ENCODE results near the gene SMIM10L1. TPM values are rescaled to one million over a fixed set of nuclear protein-coding genes. Genes with fewer than 3 reads are reported as not detected.

Gene SMIM10L1
- polyA plus RNA-seq, 1 experiment, result 3.2 TPM

DNA sequence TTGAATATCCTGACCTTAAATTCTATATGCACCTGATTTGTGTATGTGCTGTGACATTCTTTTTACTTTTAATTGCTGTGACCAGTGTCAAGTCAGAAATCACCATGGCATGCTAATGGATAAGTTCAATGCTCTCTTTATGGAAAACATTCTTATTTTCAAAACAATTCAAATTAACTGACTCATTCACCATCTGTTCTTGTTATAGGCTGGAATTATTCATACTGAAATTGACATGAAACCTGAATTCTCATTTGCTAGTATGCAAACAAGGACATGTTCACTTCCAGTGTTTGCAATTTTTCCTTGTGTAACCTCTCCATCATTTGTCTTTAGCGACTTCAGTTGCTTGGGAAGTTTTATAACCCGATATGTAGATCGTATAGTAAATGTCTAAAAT, 36.7 kb upstream of the SMIM10L1 start, which contains the start of gene TAS2R30:
Gene TAS2R30, minus strand, starts transcription at position 340 of the 400 bp plus-strand sequence. CDS start 400 bp downstream, outside the sequence.
- H3K27me3 ChIP-seq (ENCODE audit: control insufficient read depth, insufficient read depth, low read length), result no peaks in the 10 kb centered on the region
- CTCF ChIA-PET, result interaction anchor here (1.9 kb wide), 1 partner anchor 25 kb away, joined by 4 read pairs; no protein-coding TSS in a partner anchor
- DNase-seq (ENCODE audit: low read depth), result no peak

GRCh38 chr12:11136075-11136474, 34.9 kb upstream of the SMIM10L1 start:
- ChIA-PET POLR2A (no interaction called here), CTCF (no interaction called here)
- Histone ChIP-seq H3K27me3 (ENCODE audit: control insufficient read depth, insufficient read depth, low read length) (no peaks in the 10 kb centered on the region), H3K36me3 (ENCODE audit: control insufficient read depth, insufficient read depth, low read length) (no peaks in the 10 kb centered on the region), H3K4me3 (ENCODE audit: low read depth, low read length) (no peak overlapping the region)
- TF ChIP-seq, protein P1, sequence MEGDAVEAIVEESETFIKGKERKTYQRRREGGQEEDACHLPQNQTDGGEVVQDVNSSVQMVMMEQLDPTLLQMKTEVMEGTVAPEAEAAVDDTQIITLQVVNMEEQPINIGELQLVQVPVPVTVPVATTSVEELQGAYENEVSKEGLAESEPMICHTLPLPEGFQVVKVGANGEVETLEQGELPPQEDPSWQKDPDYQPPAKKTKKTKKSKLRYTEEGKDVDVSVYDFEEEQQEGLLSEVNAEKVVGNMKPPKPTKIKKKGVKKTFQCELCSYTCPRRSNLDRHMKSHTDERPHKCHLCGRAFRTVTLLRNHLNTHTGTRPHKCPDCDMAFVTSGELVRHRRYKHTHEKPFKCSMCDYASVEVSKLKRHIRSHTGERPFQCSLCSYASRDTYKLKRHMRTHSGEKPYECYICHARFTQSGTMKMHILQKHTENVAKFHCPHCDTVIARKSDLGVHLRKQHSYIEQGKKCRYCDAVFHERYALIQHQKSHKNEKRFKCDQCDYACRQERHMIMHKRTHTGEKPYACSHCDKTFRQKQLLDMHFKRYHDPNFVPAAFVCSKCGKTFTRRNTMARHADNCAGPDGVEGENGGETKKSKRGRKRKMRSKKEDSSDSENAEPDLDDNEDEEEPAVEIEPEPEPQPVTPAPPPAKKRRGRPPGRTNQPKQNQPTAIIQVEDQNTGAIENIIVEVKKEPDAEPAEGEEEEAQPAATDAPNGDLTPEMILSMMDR (IDR thresholded peaks at IDR 0.05; ENCODE audit: insufficient read depth, low read depth, low read length), result no peak
- DNase-seq (ENCODE audit: low read depth), result no peak

More for the DNA sequence above, 36.7 kb upstream of the SMIM10L1 start, which contains the start of gene TAS2R30:
- POLR2A ChIA-PET, result no interaction called here
- Histone ChIP-seq H3K4me3 (ENCODE audit: low read depth, low read length) (no peak within 1 kb of the TSS), H3K36me3 (ENCODE audit: control insufficient read depth, insufficient read depth, low read length) (no peaks in the 10 kb centered on the region)
- TF ChIP-seq, protein P1 (IDR thresholded peaks at IDR 0.05; ENCODE audit: insufficient read depth, low read depth, low read length), result no peak

DNA sequence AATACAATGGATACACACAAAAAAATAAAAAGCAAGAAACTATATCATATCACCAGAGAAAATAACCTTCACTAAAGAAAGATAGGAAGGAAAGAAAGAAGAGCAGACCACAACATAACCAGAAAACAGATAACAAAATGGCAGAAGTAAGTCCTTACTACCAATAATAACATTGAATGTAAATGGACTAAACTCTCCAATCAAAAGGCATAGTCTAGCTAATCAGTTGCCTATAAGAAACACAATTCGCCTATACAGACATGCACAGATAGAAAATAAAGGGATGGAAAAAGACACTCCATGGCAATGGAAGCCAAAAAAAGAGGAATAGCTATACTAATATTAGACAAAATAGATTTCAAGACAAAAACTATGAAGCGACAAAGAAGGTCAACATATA, 27.6 kb upstream of the SMIM10L1 start:
- POLR2A ChIA-PET, result no interaction called here
- CTCF ChIA-PET, result no interaction called here
- DNase-seq (ENCODE audit: low read depth), result no peak
- H3K4me3 ChIP-seq (ENCODE audit: low read depth, low read length), result no peak overlapping the region
- H3K27me3 ChIP-seq (ENCODE audit: control insufficient read depth, insufficient read depth, low read length), result no peaks in the 10 kb centered on the region
- TF ChIP-seq, protein P1 (IDR thresholded peaks at IDR 0.05; ENCODE audit: insufficient read depth, low read depth, low read length), result no peak
- no peaks in the 10 kb centered on the region for H3K36me3 ChIP-seq (ENCODE audit: control insufficient read depth, insufficient read depth, low read length)

DNA sequence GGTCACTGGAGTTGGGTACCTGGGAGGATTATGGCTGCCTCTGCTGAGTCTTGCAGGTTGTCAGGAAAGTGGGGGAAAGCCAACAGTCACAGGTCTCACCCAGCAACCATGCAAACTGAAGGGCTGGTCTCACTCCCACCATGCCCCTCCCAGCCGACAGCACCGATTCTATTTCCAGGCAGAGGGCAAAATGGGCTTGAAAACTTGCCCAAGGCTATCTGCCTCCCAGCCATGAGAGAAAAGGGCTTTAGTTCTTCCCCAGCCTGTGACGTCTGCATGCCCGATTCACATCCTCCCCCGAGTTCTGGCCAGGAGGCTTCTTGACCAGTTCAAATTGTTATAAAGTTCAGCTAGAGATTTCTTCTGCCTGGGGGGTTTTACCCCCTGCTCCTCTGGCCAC, 26.7 kb upstream of the SMIM10L1 start:
- CTCF ChIA-PET, result interaction anchor here (0.6 kb wide), 1 partner anchor 17 kb away, joined by 3 read pairs; no protein-coding TSS in a partner anchor

DNA sequence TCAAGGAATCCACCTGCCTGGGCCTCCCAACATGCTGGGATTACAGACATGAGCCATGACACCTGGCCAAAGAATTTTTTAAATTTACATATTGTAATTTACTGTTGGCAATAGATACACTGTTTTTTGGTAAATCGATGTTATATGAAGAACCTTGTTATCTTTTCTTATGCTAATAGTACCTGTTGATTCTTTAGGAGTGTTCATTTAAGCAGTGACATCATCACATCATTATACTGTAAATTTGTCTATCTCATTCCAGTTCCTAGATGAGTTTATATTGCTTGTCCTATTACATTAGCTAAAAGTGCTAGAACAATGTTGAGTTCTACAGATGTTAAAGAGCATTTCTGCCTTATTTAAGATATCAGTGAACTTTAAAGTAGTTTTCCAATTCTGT, 23.6 kb upstream of the SMIM10L1 start:
- H3K4me3 ChIP-seq (ENCODE audit: low read depth, low read length), result no peak overlapping the region

More for the DNA sequence above, 26.7 kb upstream of the SMIM10L1 start:
- no peak for DNase-seq (ENCODE audit: low read depth)
- TF ChIP-seq, protein P1 (IDR thresholded peaks at IDR 0.05; ENCODE audit: insufficient read depth, low read depth, low read length), result no peak
- Histone ChIP-seq H3K36me3 (ENCODE audit: control insufficient read depth, insufficient read depth, low read length) (no peaks in the 10 kb centered on the region), H3K27me3 (ENCODE audit: control insufficient read depth, insufficient read depth, low read length) (no peaks in the 10 kb centered on the region), H3K4me3 (ENCODE audit: low read depth, low read length) (no peak overlapping the region)
- POLR2A ChIA-PET, result no interaction called here

More for the DNA sequence above, 23.6 kb upstream of the SMIM10L1 start:
- no peak for DNase-seq (ENCODE audit: low read depth)
- POLR2A ChIA-PET, result interaction anchor here (0.6 kb wide), 1 partner anchor 34 kb away, joined by 4 read pairs; no protein-coding TSS in a partner anchor
- TF ChIP-seq, protein P1 (IDR thresholded peaks at IDR 0.05; ENCODE audit: insufficient read depth, low read depth, low read length), result no peak
- H3K27me3 ChIP-seq (ENCODE audit: control insufficient read depth, insufficient read depth, low read length), result no peaks in the 10 kb centered on the region
- peaks cover 3% of the 10 kb centered on the region; the same call in 1 of the 2 replicates for H3K36me3 ChIP-seq (ENCODE audit: control insufficient read depth, insufficient read depth, low read length)
- CTCF ChIA-PET, result no interaction called here
